HepG2 (cell line): ENCODE data around the gene BAIAP3. TPM values are rescaled to one million over a fixed set of nuclear protein-coding genes. Genes with fewer than 3 reads are reported as not detected.
A peak's percentile ranks its signal among the peaks of the same experiment; 100 is the strongest.

ENCODE experiments used
- CBX5 ChIP-seq: sonication (generic); formaldehyde crosslinking; IDR thresholded peaks from 2 replicates; pipeline ENCODE4 v1.4.0; 2020; ENCODE audit warnings: missing genetic modification reagents, borderline replicate concordance
- EED ChIP-seq: sonication (generic); formaldehyde crosslinking; IDR thresholded peaks from 2 replicates; pipeline ENCODE4 v1.5.0; 2020; ENCODE audit warnings: mild to moderate bottlenecking, missing genetic modification reagents
- HNRNPLL ChIP-seq: fragments of 200-400 bp; formaldehyde crosslinking; IDR thresholded peaks from 2 replicates; pipeline ENCODE4 v1.6.1; 2017; ENCODE audit warnings: mild to moderate bottlenecking, low read depth, low read length; ENCODE audit not compliant: poor library complexity, severe bottlenecking
- LBX2 ChIP-seq: sonication (generic); formaldehyde crosslinking; IDR thresholded peaks from 2 replicates; pipeline ENCODE4 v1.5.0; 2020; ENCODE audit warnings: missing genetic modification reagents, mild to moderate bottlenecking, borderline replicate concordance
- MEF2D ChIP-seq: sonication (generic); formaldehyde crosslinking; IDR thresholded peaks from 2 replicates; pipeline ENCODE4 v1.5.1; 2020; ENCODE audit warnings: mild to moderate bottlenecking, missing genetic modification reagents
- NCOA1 ChIP-seq: sonication (generic); formaldehyde crosslinking; IDR thresholded peaks from 2 replicates; pipeline ENCODE4 v1.9.0; 2021; ENCODE audit warnings: missing genetic modification reagents
- NFATC3 ChIP-seq: sonication (generic); formaldehyde crosslinking; IDR thresholded peaks from 2 replicates; pipeline ENCODE4 v1.5.1; 2020; ENCODE audit warnings: mild to moderate bottlenecking, missing genetic modification reagents
- NR3C1 ChIP-seq: sonication (generic); formaldehyde crosslinking; IDR thresholded peaks from 2 replicates; pipeline ENCODE4 v1.4.0; 2020; ENCODE audit warnings: missing genetic modification reagents
- PAXIP1 ChIP-seq: sonication (generic); formaldehyde crosslinking; conservative IDR thresholded peaks from 2 replicates; pipeline ENCODE4 v1.4.0; 2020; ENCODE audit warnings: mild to moderate bottlenecking, missing genetic modification reagents, moderate library complexity
- RCOR2 ChIP-seq: IDR thresholded peaks from 2 replicates; pipeline ENCODE4 v1.6.1; 2016; ENCODE audit warnings: missing biosample characterization, missing genetic modification reagents
- REL ChIP-seq: sonication (generic); formaldehyde crosslinking; conservative IDR thresholded peaks from 2 replicates; pipeline ENCODE4 v1.8.0; 2022; ENCODE audit warnings: mild to moderate bottlenecking, missing genetic modification reagents, moderate library complexity
- SMAD3 ChIP-seq: sonication (generic); formaldehyde crosslinking; IDR thresholded peaks from 2 replicates; pipeline ENCODE4 v1.4.0; 2020; ENCODE audit warnings: missing genetic modification reagents
- SOX13 ChIP-seq, 3 experiments: fragments of 450-650 bp in 1 of 3; sonication (generic) in 1 of 3; formaldehyde crosslinking in 1 of 3; IDR thresholded peaks in 2 of 3; conservative IDR thresholded peaks in 1 of 3; 2 replicates each; pipeline versions ENCODE4 v1.5.0 to v1.6.1; 2016 to 2020; ENCODE audit warnings: antibody characterized with exemption in 1 of 3, mild to moderate bottlenecking in 1 of 3, missing compliant biosample characterization in 1 of 3, missing genetic modification reagents in 1 of 3, moderate library complexity in 1 of 3
- THAP8 ChIP-seq: sonication (generic); formaldehyde crosslinking; IDR thresholded peaks from 2 replicates; pipeline ENCODE4 v1.5.1; 2020; ENCODE audit warnings: missing genetic modification reagents, mild to moderate bottlenecking, borderline replicate concordance
- ZBTB44 ChIP-seq: sonication (generic); formaldehyde crosslinking; IDR thresholded peaks from 2 replicates; pipeline ENCODE4 v1.4.0; 2020; ENCODE audit warnings: missing genetic modification reagents
- ZNF12 ChIP-seq: sonication (generic); formaldehyde crosslinking; IDR thresholded peaks from 2 replicates; pipeline ENCODE4 v1.5.0; 2020; ENCODE audit warnings: missing genetic modification reagents
- ZNF256 ChIP-seq: sonication (generic); formaldehyde crosslinking; conservative IDR thresholded peaks from 2 replicates; pipeline ENCODE4 v1.4.0; 2020; ENCODE audit warnings: missing genetic modification reagents
- ZNF263 ChIP-seq: sonication (generic); formaldehyde crosslinking; IDR thresholded peaks from 2 replicates; pipeline ENCODE4 v1.4.0; 2020; ENCODE audit warnings: missing genetic modification reagents
- ZNF484 ChIP-seq: sonication (generic); formaldehyde crosslinking; IDR thresholded peaks from 2 replicates; pipeline ENCODE4 v1.5.1; 2020; ENCODE audit warnings: mild to moderate bottlenecking, low read depth, missing genetic modification reagents, borderline replicate concordance
- ZNF598 ChIP-seq: sonication (generic); formaldehyde crosslinking; IDR thresholded peaks from 2 replicates; pipeline ENCODE4 v1.5.1; 2020; ENCODE audit warnings: mild to moderate bottlenecking, missing genetic modification reagents, borderline replicate concordance
- ZNF850 ChIP-seq: sonication (generic); formaldehyde crosslinking; conservative IDR thresholded peaks from 2 replicates; pipeline ENCODE4 v1.9.0; 2021; ENCODE audit warnings: mild to moderate bottlenecking, missing genetic modification reagents
- ZSCAN25 ChIP-seq: sonication (generic); formaldehyde crosslinking; IDR thresholded peaks from 2 replicates; pipeline ENCODE4 v1.8.0; 2022; ENCODE audit warnings: mild to moderate bottlenecking, missing genetic modification reagents
- polyA plus RNA-seq, 8 experiments: library from polyadenylated mRNA; depleted of rRNA in 3 of 8; stranded (reverse) in 7 of 8; unstranded in 1 of 8; fragments of >200 nt; fragmentation: Illumina TruSeq in 4 of 8; extraction: Trizol in 4 of 8; gene quantifications; 2 replicates each; pipeline versions ENCODE4 v1.2.1 to v1.2.3, GENCODE V29; 2011 to 2016; ENCODE audit warnings: low read depth in 4 of 8, missing spikeins in 1 of 8, mixed read lengths in 1 of 8; ENCODE audit not compliant: insufficient read depth in 1 of 8
- total RNA-seq, 5 experiments: library from RNA; depleted of rRNA; stranded (reverse); fragments of >200 nt; fragmentation: Illumina TruSeq; extraction: Trizol; gene quantifications; 2 replicates each; pipeline ENCODE4 v1.2.3, GENCODE V29; 2016; ENCODE audit warnings: low read depth in 1 of 5

Gene BAIAP3
- total and polyA plus RNA-seq, 2 of the 13 experiments (the other 11 are each of a cell fraction or from before 2014, with no cell fraction given), result 3.2 to 5.7 TPM

GRCh38 chr16:1308977-1309885 is 24.2 kb upstream of the BAIAP3 start, which contains the start of gene UBE2I (continued):
- TF ChIP-seq SOX13 (IDR thresholded peaks at IDR 0.05) (no peak), SOX13 (CRISPR knock-in tag; conservative IDR thresholded peaks at IDR 0.05 in 1 of 2, IDR thresholded peaks at IDR 0.05 in 1 of 2) (no peak; a peak in 1 of 4 replicates), ZBTB44 (CRISPR knock-in tag) (no peak), ZNF263 (CRISPR knock-in tag) (peak; percentile 33; the same call in 1 of the 2 replicates), ZNF850 (CRISPR knock-in tag) (no peak), ZNF484 (CRISPR knock-in tag) (0 out of 2 replicates have a peak, but pooled peaks have one; percentile 40), SMAD3 (peak; percentile 91), RCOR2 (CRISPR knock-in tag) (no peak), NR3C1 (CRISPR knock-in tag) (no peak), PAXIP1 (CRISPR knock-in tag) (peak; percentile 50; the same call in 1 of the 2 replicates), ZNF12 (CRISPR knock-in tag) (peak; percentile 72; the same call in 1 of the 2 replicates), NFATC3 (CRISPR knock-in tag) (0 out of 2 replicates have a peak, but pooled peaks have one; percentile 40), REL (CRISPR knock-in tag) (no peak), ZNF256 (peak; percentile 86; the same call in 1 of the 2 replicates), MEF2D (CRISPR knock-in tag) (peak; percentile 82), LBX2 (CRISPR knock-in tag) (no peak), ZNF598 (CRISPR knock-in tag) (peak; percentile 90; the same call in 1 of the 2 replicates), CBX5 (CRISPR knock-in tag) (0 out of 2 replicates have a peak, but pooled peaks have one; percentile 44), ZSCAN25 (CRISPR knock-in tag) (peak; percentile 64; the same call in 1 of the 2 replicates), THAP8 (CRISPR knock-in tag) (no peak), NCOA1 (CRISPR knock-in tag) (no peak), EED (0 out of 2 replicates have a peak, but pooled peaks have one; percentile 78), HNRNPLL (peak; percentile 37)
